ENCODE measurements around the gene GNAI3.

GNAI3 gene

GRCh38 chr1:109548321-109549267 lies at the start of gene GNAI3:
Gene GNAI3, plus strand, starts transcription at chr1:109548615. Its CDS starts 106 bp downstream, at chr1:109548721.
- ChIA-PET CTCF (interaction anchor here (0.5 to 2.3 kb wide), 9 partner anchors 16 to 436 kb away, joined by 3 to 14 read pairs (median 4); partner anchors contain the start of gene AHCYL1), POLR2A (ENCODE audit: low non-redundant PET) (interaction anchor here (0.6 to 1.1 kb wide), 6 partner anchors 10 to 289 kb away, joined by 3 to 4 read pairs (median 3); partner anchors contain the start of gene ATXN7L2)
- peak; percentile 96 for DNase-seq (ENCODE audit: low spot score)
- peak within 1 kb of the TSS; percentile 84 for H3K27ac ChIP-seq
- no peak for TF ChIP-seq CTCF (conservative IDR thresholded peaks at IDR 0.05; ENCODE audit: low read depth)

- TF ChIP-seq CTCF (conservative IDR thresholded peaks at IDR 0.05; ENCODE audit: low read depth): no peak
- no peak for DNase-seq (ENCODE audit: low spot score)
- peak overlapping the region; percentile 19; the same call in 1 of the 2 replicates for H3K27ac ChIP-seq
- ChIA-PET CTCF (interaction anchor here (0.8 to 4.7 kb wide), 4 partner anchors 31 to 136 kb away, joined by 4 to 53 read pairs (median 6); no protein-coding TSS in a partner anchor), POLR2A (ENCODE audit: low non-redundant PET) (no interaction called here)
Observed at GRCh38 chr1:109499081-109499480, 49.3 kb upstream of the GNAI3 start.

- DNase-seq (ENCODE audit: low spot score): no peak
- ChIA-PET POLR2A (ENCODE audit: low non-redundant PET) (no interaction called here), CTCF (interaction anchor here (0.6 to 4.7 kb wide), 5 partner anchors 9 to 46 kb away, joined by 3 to 53 read pairs (median 4); no protein-coding TSS in a partner anchor)
- peak; percentile 29 for TF ChIP-seq CTCF (conservative IDR thresholded peaks at IDR 0.05; ENCODE audit: low read depth)
- peak overlapping the region; percentile 19; the same call in 1 of the 2 replicates for H3K27ac ChIP-seq
Observed at GRCh38 chr1:109499661-109500536, 48.5 kb upstream of the GNAI3 start.

- no peak for DNase-seq (ENCODE audit: low spot score)
- H3K27ac ChIP-seq: no peak overlapping the region
- TF ChIP-seq CTCF (conservative IDR thresholded peaks at IDR 0.05; ENCODE audit: low read depth): no peak
- POLR2A ChIA-PET (ENCODE audit: low non-redundant PET): no interaction called here
- CTCF ChIA-PET: interaction anchor here (0.5 to 4.7 kb wide), 2 partner anchors 31 to 432 kb away, joined by 3 to 53 read pairs; no protein-coding TSS in a partner anchor
Observed at GRCh38 chr1:109500941-109501381, 47.5 kb upstream of the GNAI3 start.

GRCh38 chr1:109501644-109502363 lies 46.6 kb upstream of the GNAI3 start:
- H3K27ac ChIP-seq: no peak overlapping the region
- TF ChIP-seq CTCF (conservative IDR thresholded peaks at IDR 0.05; ENCODE audit: low read depth): no peak
- ChIA-PET CTCF (interaction anchor here (0.7 kb wide), 1 partner anchor 31 kb away, joined by 3 read pairs; no protein-coding TSS in a partner anchor), POLR2A (ENCODE audit: low non-redundant PET) (no interaction called here)
- no peak for DNase-seq (ENCODE audit: low spot score)
